Activated T-cell treated with anti-CD3 and anti-CD28 coated beads, Interleukin-2, amount 50 U/mL, for 24 hours (primary cell): ENCODE data around the gene TRMT1.

Source experiments
- DNase-seq: peaks from one replicate; pipeline ENCODE4 v3.0.0-alpha.2; 2020
- H3K27ac Mint-ChIP-seq: 2 replicates; pipeline ENCODE4 v1.8.0; 2020; ENCODE audit warnings: mild to moderate bottlenecking, mixed read lengths
- H3K27me3 Mint-ChIP-seq: 2 replicates; pipeline ENCODE4 v1.8.0; 2020; ENCODE audit warnings: mixed read lengths
- H3K36me3 Mint-ChIP-seq: 2 replicates; pipeline ENCODE4 v1.8.0; 2020; ENCODE audit warnings: low read depth, mixed read lengths
- H3K4me1 Mint-ChIP-seq: 2 replicates; pipeline ENCODE4 v1.8.0; 2020; ENCODE audit warnings: low read depth, mixed read lengths
- H3K4me3 Mint-ChIP-seq: 2 replicates; pipeline ENCODE4 v1.8.0; 2020; ENCODE audit warnings: mild to moderate bottlenecking, moderate library complexity, mixed read lengths
- H3K9me3 Mint-ChIP-seq: 2 replicates; pipeline ENCODE4 v1.8.0; 2020; ENCODE audit warnings: mixed read lengths

The TRMT1 gene

GRCh38 chr19:13058951-13059660 is 57.4 kb downstream of the TRMT1 start:
- no peak overlapping the region for H3K4me3 Mint-ChIP-seq
- no peaks in the 10 kb centered on the region for H3K36me3 Mint-ChIP-seq
- H3K9me3 Mint-ChIP-seq = no peaks in the 10 kb centered on the region
- DNase-seq = no peak
- H3K27ac Mint-ChIP-seq = no peak overlapping the region
- peaks cover 8% of the 10 kb centered on the region for H3K4me1 Mint-ChIP-seq
- H3K27me3 Mint-ChIP-seq = peaks cover 22% of the 10 kb centered on the region

DNA sequence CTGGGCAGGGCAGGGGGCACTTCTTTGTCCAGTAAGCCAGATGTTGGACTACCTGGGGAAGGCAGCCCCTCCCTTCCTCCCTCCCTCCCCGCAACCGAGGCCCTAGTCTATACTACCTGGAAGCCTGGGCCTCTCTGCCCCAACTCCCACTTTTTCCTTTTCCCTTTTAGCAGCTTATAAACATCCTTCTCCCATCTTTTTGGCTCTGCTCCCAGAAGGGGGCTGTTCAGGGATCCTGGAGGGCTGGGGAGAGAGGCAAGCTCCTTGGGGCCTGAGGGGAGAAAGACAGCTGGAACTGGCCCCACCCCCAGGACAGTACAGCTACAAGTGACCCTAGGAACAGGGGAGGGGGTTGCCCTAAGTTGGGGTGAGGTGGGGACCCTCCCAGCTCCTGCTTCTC is 58.8 kb downstream of the TRMT1 start:
- Mint-ChIP-seq H3K9me3 (no peaks in the 10 kb centered on the region), H3K4me3 (no peak overlapping the region), H3K36me3 (no peaks in the 10 kb centered on the region), H3K4me1 (peaks cover 8% of the 10 kb centered on the region), H3K27ac (no peak overlapping the region), H3K27me3 (peaks cover 18% of the 10 kb centered on the region)
- DNase-seq = no peak

GRCh38 chr19:13057147-13057572 is 59.4 kb downstream of the TRMT1 start:
- no peak for DNase-seq
- Mint-ChIP-seq H3K4me1 (peaks cover 8% of the 10 kb centered on the region), H3K27me3 (peaks cover 18% of the 10 kb centered on the region), H3K27ac (no peak overlapping the region), H3K4me3 (no peak overlapping the region), H3K36me3 (no peaks in the 10 kb centered on the region), H3K9me3 (no peaks in the 10 kb centered on the region)

DNA sequence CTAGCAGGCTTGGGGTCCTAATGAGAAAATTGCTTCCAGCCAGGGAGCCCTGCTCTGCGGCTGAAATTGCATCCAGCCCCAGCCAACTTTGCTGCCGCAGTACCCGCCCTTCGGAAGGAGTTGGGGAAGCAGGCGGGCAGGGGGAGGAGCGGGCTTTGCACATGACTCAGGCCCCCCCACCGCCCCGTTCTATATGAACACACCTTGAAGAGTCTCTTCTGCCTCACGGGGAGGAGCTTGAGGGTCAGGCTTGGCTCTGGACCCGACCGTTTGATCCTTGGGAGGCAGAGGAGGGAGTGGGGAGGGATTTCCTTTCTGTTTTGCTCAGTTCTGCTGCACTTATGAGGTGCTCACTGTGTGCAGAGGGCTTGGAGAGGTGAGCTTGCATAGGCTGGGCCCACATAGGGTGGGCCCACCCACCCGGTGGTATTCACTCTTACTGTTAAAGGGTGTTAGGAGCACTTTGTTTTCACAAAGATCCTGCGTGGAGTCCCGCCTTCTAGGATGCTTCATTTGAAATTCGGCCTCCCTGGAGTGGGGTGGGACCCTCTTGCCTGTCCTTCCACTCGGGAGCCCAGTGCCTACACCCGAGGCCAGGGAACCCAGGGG is 60.4 kb downstream of the TRMT1 start:
- H3K4me3 Mint-ChIP-seq = no peak overlapping the region
- DNase-seq = no peak
- no peak overlapping the region for H3K27ac Mint-ChIP-seq

DNA sequence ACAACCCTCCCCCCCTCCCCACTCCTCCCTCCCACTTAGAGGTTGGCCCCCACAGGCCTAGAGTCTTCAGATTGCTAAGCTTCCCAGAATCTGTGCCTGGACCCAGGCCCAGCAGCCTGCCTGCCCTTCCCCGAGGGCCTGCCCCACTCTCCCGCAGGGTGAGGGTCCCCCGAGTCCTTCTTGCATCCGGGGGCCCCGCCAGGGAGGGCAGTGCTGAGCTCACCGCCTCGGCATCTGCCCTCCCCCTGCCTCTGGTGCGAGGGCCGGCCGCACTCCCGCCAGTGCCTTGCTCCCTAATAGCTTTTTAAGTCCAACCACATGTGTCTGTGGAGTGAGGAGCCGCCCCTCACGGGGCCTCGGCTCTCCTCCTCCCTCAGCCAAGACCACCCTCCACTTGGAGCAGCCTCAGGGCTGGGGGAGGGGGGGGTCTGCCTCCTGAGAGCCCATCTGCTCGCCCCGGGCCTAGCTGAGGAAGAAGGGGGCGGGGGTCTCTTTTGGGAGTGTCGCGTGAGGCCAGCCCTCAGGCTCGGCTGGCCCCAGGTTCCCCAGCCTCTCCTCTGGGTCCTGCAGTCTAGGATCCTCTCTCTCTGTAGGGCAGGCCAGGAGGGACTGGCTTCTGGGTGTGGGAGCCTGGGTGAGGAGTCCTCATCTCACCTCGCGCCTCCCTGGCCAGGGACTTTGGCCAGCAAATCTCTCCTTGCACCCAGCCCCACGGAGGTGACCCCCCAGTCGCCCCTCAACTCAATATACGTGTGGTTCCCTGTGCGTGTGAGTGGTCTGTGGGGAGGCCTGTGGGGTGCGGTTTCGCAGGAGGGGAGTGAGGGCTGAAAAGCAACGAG is 61.1 kb downstream of the TRMT1 start:
- no peak overlapping the region for H3K27ac Mint-ChIP-seq
- no peak for DNase-seq
- peaks cover 11% of the 10 kb centered on the region for H3K27me3 Mint-ChIP-seq
- H3K36me3 Mint-ChIP-seq = no peaks in the 10 kb centered on the region
- H3K9me3 Mint-ChIP-seq = no peaks in the 10 kb centered on the region
- H3K4me3 Mint-ChIP-seq = no peak overlapping the region
- peaks cover 11% of the 10 kb centered on the region for H3K4me1 Mint-ChIP-seq

More for the DNA sequence above, 60.4 kb downstream of the TRMT1 start:
- H3K36me3 Mint-ChIP-seq = no peaks in the 10 kb centered on the region
- H3K4me1 Mint-ChIP-seq = peaks cover 14% of the 10 kb centered on the region
- no peaks in the 10 kb centered on the region for H3K9me3 Mint-ChIP-seq
- peaks cover 16% of the 10 kb centered on the region for H3K27me3 Mint-ChIP-seq
